GM20000 (cell line): ENCODE results near the gene SYT8.

Experiments
- DNase-seq: peaks from one replicate; pipeline ENCODE4 v3.0.0; 2012; ENCODE audit warnings: low spot score
- CTCF ChIP-seq: IDR thresholded peaks from 2 replicates; pipeline ENCODE4 v1.5.1; 2012; ENCODE audit warnings: mild to moderate bottlenecking, control low read depth; ENCODE audit errors: extremely low read depth, missing control alignments

SYT8 gene

DNA sequence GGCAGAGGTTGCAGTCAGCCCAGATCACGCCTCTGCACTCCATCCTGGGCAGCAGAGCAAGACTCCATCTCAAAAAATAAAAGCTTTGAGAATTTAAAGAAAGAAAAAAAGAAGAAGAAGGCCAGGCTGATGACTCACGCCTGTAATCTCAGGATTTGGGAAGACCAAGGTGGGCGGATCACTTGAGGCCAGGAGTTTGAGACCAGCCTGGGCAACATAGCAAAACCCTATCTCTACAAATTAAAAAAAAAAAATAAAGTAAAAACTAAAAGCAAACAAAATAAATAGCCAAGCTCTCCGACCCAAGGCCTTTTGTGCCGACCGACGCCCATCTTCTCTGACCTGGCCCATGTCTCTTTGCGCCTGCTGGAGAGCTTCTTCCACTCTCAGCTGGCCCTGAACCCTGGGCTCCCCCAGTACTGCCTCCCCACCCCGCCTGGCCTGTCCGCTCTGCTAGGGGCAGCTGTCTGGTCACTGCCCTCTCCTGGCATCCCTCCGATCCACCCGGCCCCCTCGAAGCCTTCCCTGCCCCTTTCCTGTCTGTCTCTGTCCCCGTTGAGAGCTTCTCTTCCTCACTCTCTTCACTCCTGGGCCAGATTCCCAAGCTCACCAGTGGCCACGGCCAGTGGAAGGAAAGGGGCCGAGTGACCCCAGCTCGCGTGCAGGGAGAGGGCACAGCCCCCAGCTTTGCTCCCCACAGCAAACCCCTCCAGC lies 13.3 kb downstream of the SYT8 start:
- TF ChIP-seq CTCF, result no peak
- DNase-seq, result no peak

GRCh38 chr11:1848640-1849430 lies 14.0 kb downstream of the SYT8 start:
- DNase-seq, result no peak
- TF ChIP-seq CTCF, result no peak

- DNase-seq, result no peak
Observed at GRCh38 chr11:1851468-1852180, 16.8 kb downstream of the SYT8 start.

DNA sequence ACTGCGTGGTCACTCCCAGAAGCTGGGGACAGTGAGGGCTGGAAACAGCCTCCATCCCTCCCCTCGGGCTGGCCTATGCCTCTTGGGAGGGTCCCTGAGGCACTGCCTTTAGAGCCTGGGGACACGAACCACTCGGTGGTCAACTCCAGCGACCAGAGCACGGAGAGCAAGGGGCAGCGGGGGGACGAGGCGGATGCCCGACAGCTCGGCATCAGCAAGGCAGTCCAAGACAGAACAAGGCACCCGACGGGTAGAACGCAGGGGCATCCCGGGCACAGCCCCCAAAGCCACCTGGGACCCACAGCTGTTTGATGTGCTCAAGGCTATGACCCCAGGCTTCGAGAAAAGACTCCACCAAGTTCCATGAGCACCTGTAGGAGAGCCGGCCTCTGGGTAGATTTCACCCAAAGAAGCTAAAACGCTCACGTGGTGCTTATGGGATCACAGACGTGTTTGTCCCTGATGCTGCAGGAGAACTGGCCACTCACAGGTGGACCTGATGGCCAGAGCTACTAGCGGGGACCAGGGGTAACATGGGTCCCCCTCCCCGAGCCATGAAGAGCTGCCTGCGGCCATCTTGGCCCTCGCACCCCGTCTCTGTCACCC lies 17.6 kb downstream of the SYT8 start:
- TF ChIP-seq CTCF, result no peak
- no peak for DNase-seq

More at GRCh38 chr11:1851468-1852180, 16.8 kb downstream of the SYT8 start:
- no peak for TF ChIP-seq CTCF

GRCh38 chr11:1852877-1853276 lies 18.1 kb downstream of the SYT8 start, which contains the start of gene LSP1:
Gene LSP1 (plus strand): TSS chr11:1853084. CDS start chr11:1853145, 61 bp downstream.
- TF ChIP-seq CTCF, result no peak
- peak; percentile 94 for DNase-seq

DNA sequence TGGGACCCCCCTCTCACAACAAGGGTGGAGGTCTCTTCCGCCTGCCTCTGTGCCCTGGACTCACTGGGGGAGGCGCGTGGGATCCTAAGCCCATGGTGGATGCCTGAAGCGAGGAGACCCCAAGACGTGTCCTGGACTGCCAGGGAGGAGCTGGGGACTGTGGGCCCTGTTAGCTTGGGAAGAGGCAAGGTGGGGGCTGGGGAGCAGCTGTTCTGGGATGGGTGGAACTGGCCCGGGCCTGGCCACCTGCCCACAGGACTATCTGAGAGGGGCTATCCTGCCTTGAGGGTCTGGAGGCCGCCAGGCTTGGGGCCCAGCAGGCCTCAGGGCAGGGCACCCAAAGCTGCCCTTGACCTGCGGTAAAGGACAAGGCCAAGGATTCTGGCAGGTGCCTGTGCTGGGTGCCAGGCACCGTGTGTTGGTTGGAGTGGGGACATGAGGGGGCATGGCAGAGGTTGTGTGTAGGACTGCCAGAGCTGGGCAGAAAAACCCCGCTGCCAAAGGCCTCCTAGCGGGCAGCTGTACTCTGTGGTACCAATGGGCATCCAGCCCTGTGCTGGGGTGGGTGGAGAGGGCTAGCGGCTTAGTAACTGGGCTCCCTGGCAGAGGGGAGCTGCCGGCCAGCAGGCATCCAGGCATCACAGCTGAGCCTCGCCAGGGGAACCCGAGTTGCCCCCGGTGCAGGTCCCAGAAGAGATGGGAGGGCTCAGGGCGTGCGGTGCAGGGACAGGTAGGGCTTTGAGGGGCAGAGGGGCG lies 18.8 kb downstream of the SYT8 start:
- no peak for DNase-seq
- no peak for TF ChIP-seq CTCF
